HL-60 (cell line): Measurements from ENCODE around the gene PRR33.

Source experiments
- DNase-seq, 2 experiments: peaks; one replicate each; pipeline ENCODE4 v3.0.0-alpha.2; 2010 to 2020; ENCODE audit warnings: low read depth in 1 of 2, low spot score in 1 of 2
- H3K27ac ChIP-seq: fragments of 250-450 bp; sonication (Bioruptor Pico); replicated peaks from 2 replicates; pipeline ENCODE4 v1.5.1; 2020; ENCODE audit warnings: mild to moderate bottlenecking, moderate library complexity
- H3K27me3 ChIP-seq: fragments of 250-450 bp; sonication (Bioruptor Pico); 2 replicates; pipeline ENCODE4 v1.5.1; 2021; ENCODE audit warnings: mild to moderate bottlenecking, moderate library complexity; ENCODE audit not compliant: insufficient read depth, poor library complexity, severe bottlenecking
- H3K4me3 ChIP-seq: replicated peaks from 2 replicates; pipeline ENCODE4 v1.5.1; 2011; ENCODE audit warnings: mild to moderate bottlenecking, control low read depth, low read length; ENCODE audit not compliant: insufficient read depth
- GABPA ChIP-seq: IDR thresholded peaks from 2 replicates; pipeline ENCODE4 v1.6.1; 2012; ENCODE audit warnings: low read depth
- POLR2AphosphoS5 ChIP-seq: IDR thresholded peaks from 2 replicates; pipeline ENCODE4 v1.6.1; 2012; ENCODE audit warnings: low read depth
- SPI1 ChIP-seq: IDR thresholded peaks from 2 replicates; pipeline ENCODE4 v1.6.1; 2012; ENCODE audit warnings: low read depth, mild to moderate bottlenecking, borderline replicate concordance
- TF ChIP-seq, protein P1 (sequence below): IDR thresholded peaks from 2 replicates; pipeline ENCODE4 v1.6.1; 2012; ENCODE audit warnings: low read depth; ENCODE audit not compliant: insufficient replicate concordance
- TF ChIP-seq, protein P2 (sequence below): IDR thresholded peaks from one replicate; pipeline ENCODE4 v1.5.1; 2011; ENCODE audit warnings: low read length, control low read depth, inconsistent platforms; ENCODE audit not compliant: insufficient read depth

PRR33 gene

DNA sequence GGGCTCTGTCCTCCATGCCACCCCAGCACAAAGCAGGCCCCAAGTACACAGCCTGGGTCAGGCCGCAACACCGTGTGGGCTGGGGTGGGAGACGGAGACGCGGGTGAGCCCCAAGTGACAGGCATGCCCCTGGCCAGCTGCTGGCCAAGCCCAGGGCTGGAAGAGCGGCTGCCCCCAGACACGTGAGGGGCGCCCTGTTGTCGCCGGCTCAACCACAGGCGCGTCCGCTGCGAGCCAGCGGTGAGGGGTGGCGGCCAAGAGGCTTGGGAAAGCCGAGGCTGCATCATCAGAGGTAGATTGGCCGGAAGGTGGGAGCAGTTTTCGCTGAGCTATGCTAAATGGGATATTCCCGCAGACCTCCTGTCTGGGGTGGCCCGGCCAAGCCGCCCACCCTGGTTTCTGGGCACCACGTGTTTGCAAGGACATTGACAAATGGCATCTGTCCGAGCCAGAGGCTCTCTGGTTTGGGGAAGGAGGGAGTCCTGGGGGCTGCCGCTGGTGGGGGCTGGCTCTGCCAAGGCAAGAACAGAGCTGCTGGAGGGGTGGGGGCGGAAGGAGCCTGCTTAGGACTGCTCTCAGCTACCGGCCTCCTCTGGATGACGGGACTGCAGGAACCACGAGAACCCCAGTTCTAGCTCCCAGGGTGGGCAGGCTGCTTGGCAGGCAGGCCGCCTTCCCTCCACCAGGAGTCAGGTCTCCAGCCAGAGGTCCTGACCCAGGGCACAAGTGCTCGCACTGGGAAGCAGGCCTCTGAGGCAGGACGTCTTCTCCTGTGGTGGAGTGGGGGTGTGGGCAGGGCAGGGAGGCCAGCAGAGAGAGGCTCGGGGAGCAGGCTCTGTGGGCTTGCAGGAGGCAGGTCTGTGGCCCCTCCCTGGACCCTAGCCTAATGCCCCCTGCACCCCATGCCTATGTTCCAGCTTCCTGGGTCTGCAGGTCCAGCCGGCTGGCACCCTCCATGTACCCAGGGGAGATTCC lies 552 bp downstream of the PRR33 start:
- TF ChIP-seq GABPA (no peak), SPI1 (no peak), POLR2AphosphoS5 (no peak)
- TF ChIP-seq, protein P1, sequence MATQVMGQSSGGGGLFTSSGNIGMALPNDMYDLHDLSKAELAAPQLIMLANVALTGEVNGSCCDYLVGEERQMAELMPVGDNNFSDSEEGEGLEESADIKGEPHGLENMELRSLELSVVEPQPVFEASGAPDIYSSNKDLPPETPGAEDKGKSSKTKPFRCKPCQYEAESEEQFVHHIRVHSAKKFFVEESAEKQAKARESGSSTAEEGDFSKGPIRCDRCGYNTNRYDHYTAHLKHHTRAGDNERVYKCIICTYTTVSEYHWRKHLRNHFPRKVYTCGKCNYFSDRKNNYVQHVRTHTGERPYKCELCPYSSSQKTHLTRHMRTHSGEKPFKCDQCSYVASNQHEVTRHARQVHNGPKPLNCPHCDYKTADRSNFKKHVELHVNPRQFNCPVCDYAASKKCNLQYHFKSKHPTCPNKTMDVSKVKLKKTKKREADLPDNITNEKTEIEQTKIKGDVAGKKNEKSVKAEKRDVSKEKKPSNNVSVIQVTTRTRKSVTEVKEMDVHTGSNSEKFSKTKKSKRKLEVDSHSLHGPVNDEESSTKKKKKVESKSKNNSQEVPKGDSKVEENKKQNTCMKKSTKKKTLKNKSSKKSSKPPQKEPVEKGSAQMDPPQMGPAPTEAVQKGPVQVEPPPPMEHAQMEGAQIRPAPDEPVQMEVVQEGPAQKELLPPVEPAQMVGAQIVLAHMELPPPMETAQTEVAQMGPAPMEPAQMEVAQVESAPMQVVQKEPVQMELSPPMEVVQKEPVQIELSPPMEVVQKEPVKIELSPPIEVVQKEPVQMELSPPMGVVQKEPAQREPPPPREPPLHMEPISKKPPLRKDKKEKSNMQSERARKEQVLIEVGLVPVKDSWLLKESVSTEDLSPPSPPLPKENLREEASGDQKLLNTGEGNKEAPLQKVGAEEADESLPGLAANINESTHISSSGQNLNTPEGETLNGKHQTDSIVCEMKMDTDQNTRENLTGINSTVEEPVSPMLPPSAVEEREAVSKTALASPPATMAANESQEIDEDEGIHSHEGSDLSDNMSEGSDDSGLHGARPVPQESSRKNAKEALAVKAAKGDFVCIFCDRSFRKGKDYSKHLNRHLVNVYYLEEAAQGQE, result no peak
- TF ChIP-seq, protein P2, sequence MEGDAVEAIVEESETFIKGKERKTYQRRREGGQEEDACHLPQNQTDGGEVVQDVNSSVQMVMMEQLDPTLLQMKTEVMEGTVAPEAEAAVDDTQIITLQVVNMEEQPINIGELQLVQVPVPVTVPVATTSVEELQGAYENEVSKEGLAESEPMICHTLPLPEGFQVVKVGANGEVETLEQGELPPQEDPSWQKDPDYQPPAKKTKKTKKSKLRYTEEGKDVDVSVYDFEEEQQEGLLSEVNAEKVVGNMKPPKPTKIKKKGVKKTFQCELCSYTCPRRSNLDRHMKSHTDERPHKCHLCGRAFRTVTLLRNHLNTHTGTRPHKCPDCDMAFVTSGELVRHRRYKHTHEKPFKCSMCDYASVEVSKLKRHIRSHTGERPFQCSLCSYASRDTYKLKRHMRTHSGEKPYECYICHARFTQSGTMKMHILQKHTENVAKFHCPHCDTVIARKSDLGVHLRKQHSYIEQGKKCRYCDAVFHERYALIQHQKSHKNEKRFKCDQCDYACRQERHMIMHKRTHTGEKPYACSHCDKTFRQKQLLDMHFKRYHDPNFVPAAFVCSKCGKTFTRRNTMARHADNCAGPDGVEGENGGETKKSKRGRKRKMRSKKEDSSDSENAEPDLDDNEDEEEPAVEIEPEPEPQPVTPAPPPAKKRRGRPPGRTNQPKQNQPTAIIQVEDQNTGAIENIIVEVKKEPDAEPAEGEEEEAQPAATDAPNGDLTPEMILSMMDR, result no peak
- Histone ChIP-seq H3K27ac (no peak overlapping the region), H3K4me3 (no peak overlapping the region), H3K27me3 (no peaks in the 10 kb centered on the region)
- no peak for DNase-seq

DNA sequence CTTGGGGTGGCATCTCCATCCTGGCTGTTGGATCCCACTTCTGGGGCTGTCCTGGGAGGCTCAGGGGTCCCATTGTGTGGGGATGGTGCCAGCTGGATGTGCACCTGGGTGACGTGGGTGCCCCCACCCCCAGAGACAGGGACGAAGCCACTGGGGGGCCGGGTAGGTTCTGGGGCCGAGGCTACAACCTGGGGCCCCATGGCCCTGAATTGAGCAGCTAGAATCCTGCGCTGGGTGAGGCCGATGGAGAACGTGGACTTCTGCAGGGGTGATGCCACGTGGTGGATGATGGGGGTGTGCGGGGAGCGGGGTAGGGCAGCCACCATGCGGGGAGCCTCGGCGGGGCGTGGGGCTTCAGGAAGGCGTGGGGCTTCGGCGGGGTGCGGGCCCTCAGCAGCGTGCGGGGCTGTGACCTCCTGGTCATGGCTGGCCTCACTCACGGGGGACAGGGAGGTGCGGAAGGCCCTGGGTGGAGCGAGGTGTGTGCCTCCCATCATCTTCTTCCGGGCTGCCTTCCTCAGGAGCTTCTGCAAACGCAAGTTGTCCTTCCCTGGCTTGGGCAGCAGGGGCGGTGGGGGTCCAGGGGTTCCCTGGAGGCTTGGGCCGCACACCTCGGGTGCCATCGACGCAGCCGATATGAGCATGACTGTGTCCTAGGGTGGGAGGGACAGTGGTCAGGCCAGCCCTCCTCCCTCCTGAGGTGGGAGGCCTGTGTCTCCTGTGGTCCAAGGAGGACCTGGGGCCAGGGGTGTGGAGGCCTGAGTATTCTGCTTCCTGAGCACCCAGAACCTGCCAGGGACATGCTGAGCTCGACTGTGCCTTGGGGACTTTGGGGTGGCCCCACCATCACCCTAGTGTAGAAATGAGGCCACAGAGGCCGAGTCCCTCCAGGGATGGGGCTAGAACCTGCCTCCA lies 1.5 kb downstream of the PRR33 start:
- no peak for DNase-seq

More for the DNA sequence above, 1.5 kb downstream of the PRR33 start:
- Histone ChIP-seq H3K27ac (no peak overlapping the region), H3K27me3 (no peaks in the 10 kb centered on the region), H3K4me3 (no peak overlapping the region)
- no peak for TF ChIP-seq GABPA
- TF ChIP-seq, protein P1, result no peak
- TF ChIP-seq SPI1, result no peak
- TF ChIP-seq POLR2AphosphoS5, result no peak
- TF ChIP-seq, protein P2, result no peak
